Coronary artery (tissue), 2 donors: ENCODE data around the gene PLEKHF1.

Experiments
- DNase-seq: peaks from one replicate; pipeline ENCODE4 v3.0.0-alpha.2; 2017; ENCODE audit warnings: low spot score
- H3K27ac ChIP-seq, 2 donors: fragments of 200-600 bp; sonication (generic); one replicate each; pipeline ENCODE4 v1.5.1; 2016 to 2019
- H3K4me3 ChIP-seq: fragments of 200-600 bp; sonication (generic); 2 replicates; pipeline ENCODE4 v1.5.1; 2016; ENCODE audit warnings: mild to moderate bottlenecking, moderate library complexity
- TF ChIP-seq, protein P1 (sequence below): fragments of 200-600 bp; sonication (generic); IDR thresholded peaks from one replicate; pipeline ENCODE4 v1.5.1; 2019; ENCODE audit warnings: antibody characterized with exemption

Gene PLEKHF1

DNA sequence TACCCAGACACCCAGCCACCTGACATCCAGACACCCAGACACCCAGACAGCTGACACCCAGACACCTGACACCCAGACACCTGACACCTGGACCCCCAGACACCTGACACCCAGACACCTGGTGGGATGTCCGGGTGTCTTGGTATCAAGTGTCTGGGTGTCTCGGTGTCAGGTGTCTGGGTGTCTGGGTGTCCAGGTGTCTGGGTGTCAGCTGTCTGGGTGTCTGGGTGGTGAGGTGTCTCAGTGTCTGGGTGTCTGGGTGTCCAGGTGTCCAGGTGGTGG, 31.2 kb downstream of the PLEKHF1 start:
- no peak for DNase-seq
- TF ChIP-seq, protein P1, sequence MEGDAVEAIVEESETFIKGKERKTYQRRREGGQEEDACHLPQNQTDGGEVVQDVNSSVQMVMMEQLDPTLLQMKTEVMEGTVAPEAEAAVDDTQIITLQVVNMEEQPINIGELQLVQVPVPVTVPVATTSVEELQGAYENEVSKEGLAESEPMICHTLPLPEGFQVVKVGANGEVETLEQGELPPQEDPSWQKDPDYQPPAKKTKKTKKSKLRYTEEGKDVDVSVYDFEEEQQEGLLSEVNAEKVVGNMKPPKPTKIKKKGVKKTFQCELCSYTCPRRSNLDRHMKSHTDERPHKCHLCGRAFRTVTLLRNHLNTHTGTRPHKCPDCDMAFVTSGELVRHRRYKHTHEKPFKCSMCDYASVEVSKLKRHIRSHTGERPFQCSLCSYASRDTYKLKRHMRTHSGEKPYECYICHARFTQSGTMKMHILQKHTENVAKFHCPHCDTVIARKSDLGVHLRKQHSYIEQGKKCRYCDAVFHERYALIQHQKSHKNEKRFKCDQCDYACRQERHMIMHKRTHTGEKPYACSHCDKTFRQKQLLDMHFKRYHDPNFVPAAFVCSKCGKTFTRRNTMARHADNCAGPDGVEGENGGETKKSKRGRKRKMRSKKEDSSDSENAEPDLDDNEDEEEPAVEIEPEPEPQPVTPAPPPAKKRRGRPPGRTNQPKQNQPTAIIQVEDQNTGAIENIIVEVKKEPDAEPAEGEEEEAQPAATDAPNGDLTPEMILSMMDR: no peak
- H3K27ac ChIP-seq: no peak overlapping the region
- H3K4me3 ChIP-seq: no peak overlapping the region

DNA sequence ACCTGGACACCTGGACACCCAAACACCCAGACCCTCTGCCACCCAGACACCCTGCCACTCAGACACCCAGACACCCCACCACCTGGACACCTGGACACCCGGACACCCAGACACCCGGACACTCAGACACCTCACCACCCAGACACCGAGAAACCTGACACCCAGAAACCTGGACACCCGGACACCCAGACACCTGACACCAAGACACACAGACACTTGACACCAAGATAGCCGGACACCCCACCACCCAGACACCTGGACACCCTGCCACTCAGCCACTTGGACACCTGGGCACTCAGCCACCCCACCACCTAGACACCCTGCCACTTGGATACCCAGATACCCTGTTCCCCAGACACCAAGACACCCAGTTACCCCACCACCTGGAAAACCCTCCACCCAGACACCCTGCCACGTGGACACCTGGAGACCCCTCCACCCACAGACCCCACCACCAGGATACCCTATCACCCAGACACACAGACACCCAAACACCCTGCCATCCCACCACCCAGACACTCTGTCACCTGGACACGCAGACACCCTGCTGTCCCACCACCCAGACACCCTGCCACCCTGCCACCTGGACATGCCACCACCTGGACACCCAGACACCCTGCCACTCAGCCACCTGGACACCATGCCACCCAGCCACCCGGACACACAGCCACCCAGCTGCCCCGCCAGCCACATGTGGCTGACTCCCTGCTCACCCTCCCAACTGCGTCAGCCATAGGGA, 32.4 kb downstream of the PLEKHF1 start:
- H3K27ac ChIP-seq: no peak overlapping the region
- no peak overlapping the region for H3K4me3 ChIP-seq
- no peak for DNase-seq
- TF ChIP-seq, protein P1: no peak

DNA sequence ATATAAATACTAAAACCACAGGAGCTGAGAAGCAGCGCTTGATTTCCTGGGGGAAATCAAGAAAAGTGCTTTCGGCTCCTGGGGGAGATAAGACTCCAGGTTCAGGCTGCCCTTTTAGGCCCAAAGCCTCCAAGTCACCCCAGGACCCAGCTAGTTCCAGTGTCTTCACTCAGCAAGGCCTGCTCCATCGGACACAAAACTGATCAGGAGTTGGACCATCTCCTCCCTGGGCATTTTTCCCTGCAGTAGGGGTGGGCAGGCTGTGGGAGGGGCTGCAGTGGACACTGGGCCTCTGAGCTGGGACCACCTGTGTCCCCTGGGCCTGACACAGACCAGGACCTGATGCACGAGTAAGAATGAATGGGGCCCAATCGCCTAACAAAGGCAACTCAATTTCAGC, 34.6 kb downstream of the PLEKHF1 start:
- DNase-seq: no peak
- TF ChIP-seq, protein P1: no peak
- no peak overlapping the region for H3K27ac ChIP-seq
- H3K4me3 ChIP-seq: no peak overlapping the region

DNA sequence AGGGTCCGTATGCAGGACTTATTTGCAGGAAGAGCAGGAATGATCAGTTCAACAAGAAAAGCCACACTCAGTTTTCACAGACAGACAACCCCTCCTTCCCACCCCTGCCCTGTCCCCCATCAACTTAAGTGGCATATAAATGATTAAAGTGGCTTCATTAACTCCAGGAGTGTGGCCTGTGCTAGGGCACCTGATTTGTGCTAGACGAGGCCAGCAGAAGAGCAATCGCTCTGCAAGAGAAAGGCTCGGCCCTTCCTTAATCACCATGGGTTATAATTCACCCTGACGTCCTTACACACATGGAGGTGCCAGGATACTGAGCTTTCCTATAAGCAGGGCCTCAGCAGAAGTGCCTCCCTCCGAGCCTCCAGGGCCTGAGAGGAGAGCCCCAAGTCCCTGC, 35.2 kb downstream of the PLEKHF1 start:
- TF ChIP-seq, protein P1: no peak
- Histone ChIP-seq H3K4me3 (no peak overlapping the region), H3K27ac (no peak overlapping the region)
- no peak for DNase-seq

DNA sequence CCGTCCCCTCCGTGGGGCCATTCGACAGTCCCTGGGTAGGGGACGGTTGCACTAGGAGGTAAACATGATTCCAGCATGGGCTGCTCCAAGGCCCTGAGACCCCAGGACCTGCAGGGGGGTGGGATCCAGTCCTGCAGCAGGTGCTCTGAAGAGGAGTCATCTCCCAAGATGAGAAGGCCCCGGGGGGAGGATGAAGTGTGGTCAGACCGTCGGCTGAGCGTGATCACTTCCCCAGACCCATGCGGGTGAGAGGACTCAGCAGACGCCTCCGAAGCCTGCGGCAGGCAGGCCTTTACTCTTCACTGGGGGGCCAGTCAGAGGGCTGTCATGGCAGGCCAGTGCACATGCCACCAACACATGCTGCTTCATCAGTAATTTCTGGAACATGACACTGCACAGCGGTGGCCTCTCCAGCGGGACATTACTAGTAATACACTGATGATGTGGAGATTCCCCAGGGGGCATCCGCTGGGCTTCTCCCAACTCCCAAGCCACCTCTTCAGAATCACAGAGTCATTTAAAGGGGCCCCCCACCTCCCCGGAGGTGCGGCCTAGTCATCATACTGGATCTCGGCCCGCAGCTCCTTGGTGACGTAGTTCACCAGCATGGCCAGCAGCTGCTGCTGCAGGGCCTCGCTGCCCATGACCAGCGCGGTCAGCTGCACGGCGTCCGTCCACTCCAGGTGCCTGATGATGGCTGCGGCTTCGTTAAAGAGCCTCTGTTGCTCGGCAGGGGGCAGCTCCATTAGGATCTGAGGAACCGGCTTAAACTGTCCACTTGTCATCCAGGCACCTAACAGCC, 37.1 kb downstream of the PLEKHF1 start:
- Histone ChIP-seq H3K27ac (no peak overlapping the region), H3K4me3 (no peak overlapping the region)
- DNase-seq: peak; percentile 69
- TF ChIP-seq, protein P1: no peak

DNA sequence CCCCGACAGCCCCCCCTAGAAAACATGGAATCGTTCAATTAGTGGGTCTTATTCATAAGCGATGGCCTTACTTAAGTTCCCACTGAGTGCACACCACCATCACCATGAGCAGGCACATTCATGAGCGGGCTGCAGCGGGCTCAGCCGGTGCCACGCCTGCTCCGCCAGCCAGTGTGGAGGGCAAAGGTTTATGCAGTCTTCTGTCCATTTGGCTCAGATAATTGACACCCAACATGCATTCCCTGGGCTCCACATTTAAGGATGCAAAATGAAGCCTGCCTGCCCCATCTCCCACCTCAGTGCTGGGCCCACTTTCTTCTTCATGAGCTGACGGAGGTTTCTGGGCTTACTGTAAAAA, 37.7 kb downstream of the PLEKHF1 start:
- no peak overlapping the region for H3K27ac ChIP-seq
- DNase-seq: no peak
- no peak overlapping the region for H3K4me3 ChIP-seq
- TF ChIP-seq, protein P1: no peak
